HG03457 (cell line): ENCODE measurements around the gene POLR3K.

ENCODE experiments used
- ATAC-seq: cut with Tn5 transposase; IDR thresholded peaks from one replicate; pipeline ENCODE4 v1.9.1; 2021; ENCODE audit warnings: moderate number of reproducible peaks; ENCODE audit not compliant: unreplicated experiment

Gene POLR3K

GRCh38 chr16:79151-80054 is 26.0 kb upstream of the POLR3K start:
- no peak for ATAC-seq

GRCh38 chr16:78444-79150 is 25.2 kb upstream of the POLR3K start:
- ATAC-seq, result no peak

- peak; percentile 49 for ATAC-seq
Observed at GRCh38 chr16:77807-78443, 24.5 kb upstream of the POLR3K start, which contains the start of gene MPG. MPG (plus strand) TSS chr16:78225; CDS start chr16:78310, 85 bp downstream.

- peak; percentile 15 for ATAC-seq
Observed at GRCh38 chr16:77273-77806, 23.9 kb upstream of the POLR3K start.

- no peak for ATAC-seq
Observed at GRCh38 chr16:76535-77272, 23.3 kb upstream of the POLR3K start.

GRCh38 chr16:75580-76501 is 22.4 kb upstream of the POLR3K start:
- ATAC-seq, result no peak

GRCh38 chr16:74747-75334 is 21.4 kb upstream of the POLR3K start:
- ATAC-seq, result no peak

- ATAC-seq, result no peak
Observed at GRCh38 chr16:74051-74746, 20.8 kb upstream of the POLR3K start.

- no peak for ATAC-seq
Observed at GRCh38 chr16:72561-73548, 19.4 kb upstream of the POLR3K start, which contains the start of gene RHBDF1. RHBDF1 (minus strand) TSS chr16:72631; CDS start chr16:65015, 7,616 bp downstream.

GRCh38 chr16:71540-72401 is 18.4 kb upstream of the POLR3K start:
- ATAC-seq, result no peak

- ATAC-seq, result no peak
Observed at GRCh38 chr16:71210-71539, 17.8 kb upstream of the POLR3K start.

- no peak for ATAC-seq
Observed at GRCh38 chr16:69181-69580, 15.8 kb upstream of the POLR3K start.

- no peak for ATAC-seq
Observed at GRCh38 chr16:67884-68789, 14.7 kb upstream of the POLR3K start.

- ATAC-seq, result no peak
Observed at GRCh38 chr16:67183-67791, 13.9 kb upstream of the POLR3K start.
